NT2/D1 (cell line): ENCODE measurements around the gene PEX3.

Experiments used
- YY1 ChIP-seq: IDR thresholded peaks from 2 replicates; pipeline ENCODE4 v1.6.1; 2011; ENCODE audit not compliant: insufficient read length, insufficient read depth
- ZNF274 ChIP-seq: IDR thresholded peaks from 2 replicates; pipeline ENCODE4 v1.6.1; 2011; ENCODE audit warnings: mild to moderate bottlenecking, low read depth, low read length

GRCh38 chr6:143408151-143408786 is 42.3 kb upstream of the PEX3 start:
- TF ChIP-seq ZNF274 (no peak), YY1 (no peak)
